H1 (cell line): Measurements from ENCODE around the gene SCN2B. TPM values are rescaled to one million over a fixed set of nuclear protein-coding genes. Genes with fewer than 3 reads are reported as not detected.

ENCODE experiments used
- CTCF ChIA-PET: fragments of 300-600 bp; sonication (Branson Sonifier 250); formaldehyde crosslinking; loops from one replicate; lab custom pipeline; 2021; ENCODE audit not compliant: partially characterized antibody; lab: Charles Lee
- POLR2A ChIA-PET: fragments of 300-600 bp; sonication (Branson Sonifier 250); formaldehyde crosslinking; loops from one replicate; lab custom pipeline; 2021; ENCODE audit warnings: inconsistent platforms; ENCODE audit not compliant: partially characterized antibody; lab: Charles Lee
- DNase-seq, 2 experiments: peaks; one replicate each; pipeline versions ENCODE4 v3.0.0 to v3.0.0-alpha.2; 2010 to 2022; ENCODE audit warnings: low spot score in 2 of 2, low read depth in 1 of 2, mixed read lengths in 1 of 2
- FAIRE-seq: peaks from 2 replicates; lab custom pipeline; 2011; peaks lifted over from hg19 to GRCh38; lab: Jason Lieb, UNC
- H2AFZ ChIP-seq: 2 replicates; pipeline ENCODE4 v1.8.1; 2012; ENCODE audit warnings: low read length, inconsistent platforms
- H2AK5ac ChIP-seq: 2 replicates; pipeline ENCODE4 v1.6.1; 2013; ENCODE audit warnings: low read depth, low read length
- H2BK120ac ChIP-seq: replicated peaks from 2 replicates; pipeline ENCODE3; 2013; ENCODE audit warnings: low read depth, low read length, inconsistent platforms
- H2BK12ac ChIP-seq: 2 replicates; pipeline ENCODE4 v1.6.1; 2013; ENCODE audit warnings: low read depth, low read length
- H2BK15ac ChIP-seq: 2 replicates; pipeline ENCODE4 v1.6.1; 2013; ENCODE audit warnings: low read length
- H2BK20ac ChIP-seq: 2 replicates; pipeline ENCODE4 v1.6.1; 2013; ENCODE audit warnings: low read length
- H2BK5ac ChIP-seq: 2 replicates; pipeline ENCODE4 v1.6.1; 2013; ENCODE audit warnings: low read depth, low read length
- H3K14ac ChIP-seq: 2 replicates; pipeline ENCODE4 v1.6.1; 2013; ENCODE audit warnings: inconsistent platforms; ENCODE audit not compliant: insufficient read length
- H3K18ac ChIP-seq: 2 replicates; pipeline ENCODE4 v1.6.1; 2013; ENCODE audit warnings: low read length; ENCODE audit errors: extremely low read depth
- H3K23ac ChIP-seq: 2 replicates; pipeline ENCODE4 v1.6.1; 2013; ENCODE audit warnings: inconsistent platforms; ENCODE audit not compliant: insufficient read length
- H3K23me2 ChIP-seq: 2 replicates; pipeline ENCODE4 v1.6.1; 2013; ENCODE audit warnings: low read depth, low read length
- H3K27ac ChIP-seq: 2 replicates; pipeline ENCODE4 v1.6.1; 2011; ENCODE audit warnings: low read depth, low read length, inconsistent platforms
- H3K27me3 ChIP-seq, 4 experiments: replicated peaks in 1 of 4; 1 replicate in 1 of 4; 2 replicates in 3 of 4; pipeline versions ENCODE4 v1.6.1 to v1.8.1; 2011 to 2013; ENCODE audit warnings: low read length in 3 of 4, mild to moderate bottlenecking in 3 of 4, inconsistent platforms in 2 of 4, mixed read lengths in 2 of 4, moderate library complexity in 1 of 4; ENCODE audit not compliant: control insufficient read depth in 3 of 4, insufficient read depth in 3 of 4; ENCODE audit errors: extremely low read depth in 1 of 4
- H3K36me3 ChIP-seq, 4 experiments: 2 replicates each; pipeline versions ENCODE4 v1.6.1 to v1.8.1; 2011 to 2013; ENCODE audit warnings: mild to moderate bottlenecking in 4 of 4, low read length in 3 of 4, moderate library complexity in 2 of 4, control low read depth in 1 of 4, inconsistent platforms in 1 of 4; ENCODE audit not compliant: insufficient read depth in 4 of 4, control insufficient read depth in 2 of 4
- H3K4ac ChIP-seq: replicated peaks from 2 replicates; pipeline ENCODE3; 2013; ENCODE audit warnings: low read length, low read depth, mixed read lengths, inconsistent platforms; ENCODE audit not compliant: insufficient read length
- H3K4me1 ChIP-seq, 4 experiments: replicated peaks in 1 of 4; 1 replicate in 1 of 4; 2 replicates in 3 of 4; pipeline versions ENCODE4 v1.6.1 to v1.8.1; 2011 to 2013; ENCODE audit warnings: low read length in 3 of 4, inconsistent platforms in 2 of 4, mixed read lengths in 1 of 4; ENCODE audit not compliant: insufficient read depth in 4 of 4, control insufficient read depth in 3 of 4
- H3K4me2 ChIP-seq, 2 experiments: 2 replicates each; pipeline versions ENCODE4 v1.6.1 to v1.8.1; 2011 to 2013; ENCODE audit warnings: low read depth in 2 of 2, low read length in 2 of 2, control low read depth in 1 of 2, inconsistent platforms in 1 of 2, mild to moderate bottlenecking in 1 of 2; ENCODE audit not compliant: insufficient read depth in 1 of 2
- H3K4me3 ChIP-seq, 4 experiments: fragments of 200-600, 300-600 bp in 1 of 4; sonication (generic), shearing (Covaris generic), sonication (Bioruptor Twin) in 1 of 4; 2 replicates each; pipeline versions ENCODE4 v1.5.1 to v1.8.1; 2011 to 2016; ENCODE audit warnings: low read length in 4 of 4, low read depth in 3 of 4, control low read depth in 2 of 4, inconsistent platforms in 2 of 4, mild to moderate bottlenecking in 2 of 4, mixed read lengths in 1 of 4, moderate library complexity in 1 of 4; ENCODE audit not compliant: insufficient read depth in 2 of 4; ENCODE audit errors: extremely low read depth in 1 of 4
- H3K56ac ChIP-seq: replicated peaks from 2 replicates; pipeline ENCODE3; 2013; ENCODE audit warnings: low read depth, mild to moderate bottlenecking, mixed read lengths, low read length, inconsistent platforms; ENCODE audit not compliant: insufficient read length
- H3K79me1 ChIP-seq: 2 replicates; pipeline ENCODE4 v1.6.1; 2013; ENCODE audit warnings: low read depth, low read length, control low read depth
- H3K79me2 ChIP-seq, 2 experiments: 2 replicates each; pipeline versions ENCODE4 v1.6.1 to v1.8.1; 2012 to 2013; ENCODE audit warnings: low read length in 2 of 2, mild to moderate bottlenecking in 2 of 2, inconsistent platforms in 1 of 2; ENCODE audit not compliant: insufficient read depth in 2 of 2, control insufficient read depth in 1 of 2
- H3K9ac ChIP-seq, 4 experiments: replicated peaks in 1 of 4; 1 replicate in 1 of 4; 2 replicates in 3 of 4; pipeline versions ENCODE4 v1.6.1 to v1.8.1; 2011 to 2013; ENCODE audit warnings: low read depth in 3 of 4, low read length in 3 of 4, control low read depth in 2 of 4, mild to moderate bottlenecking in 2 of 4, moderate library complexity in 2 of 4, inconsistent platforms in 1 of 4; ENCODE audit errors: extremely low read depth in 1 of 4
- H3K9me3 ChIP-seq, 2 experiments: 2 replicates each; pipeline versions ENCODE4 v1.6.1 to v1.8.1; 2012 to 2013; ENCODE audit warnings: mild to moderate bottlenecking in 2 of 2, moderate library complexity in 2 of 2, control low read depth in 1 of 2, inconsistent platforms in 1 of 2, low read depth in 1 of 2, low read length in 1 of 2, mixed read lengths in 1 of 2; ENCODE audit not compliant: insufficient read depth in 2 of 2
- H4K20me1 ChIP-seq, 2 experiments: replicated peaks in 1 of 2; 2 replicates each; pipeline versions ENCODE3 to v1.8.1; 2011 to 2013; ENCODE audit warnings: inconsistent platforms in 2 of 2, low read length in 2 of 2, mild to moderate bottlenecking in 1 of 2; ENCODE audit not compliant: insufficient read depth in 2 of 2, control insufficient read depth in 1 of 2
- H4K5ac ChIP-seq: 2 replicates; pipeline ENCODE4 v1.6.1; 2013; ENCODE audit warnings: low read length, low read depth, mixed read lengths, inconsistent platforms; ENCODE audit not compliant: insufficient read length
- H4K8ac ChIP-seq: 2 replicates; pipeline ENCODE4 v1.8.0; 2013; ENCODE audit warnings: mild to moderate bottlenecking, moderate library complexity, low read length, inconsistent platforms; ENCODE audit not compliant: insufficient read depth; ENCODE audit errors: extremely low read depth
- H4K91ac ChIP-seq: replicated peaks from 2 replicates; pipeline ENCODE3; 2013; ENCODE audit warnings: low read length, mixed read lengths, inconsistent platforms; ENCODE audit not compliant: insufficient read length
- ASH2L ChIP-seq: fragments of 200-600, 300-600 bp; sonication (generic); IDR thresholded peaks from one replicate; pipeline ENCODE4 v1.7.1; 2017; ENCODE audit warnings: low read length
- BACH1 ChIP-seq: IDR thresholded peaks from 2 replicates; pipeline ENCODE4 v1.6.1; 2012; ENCODE audit warnings: low read length, improper control_type of control experiment
- CEBPB ChIP-seq: IDR thresholded peaks from 2 replicates; pipeline ENCODE4 v1.6.1; 2012; ENCODE audit warnings: low read depth, low read length
- GTF2F1 ChIP-seq: IDR thresholded peaks from 2 replicates; pipeline ENCODE4 v1.6.1; 2012; ENCODE audit warnings: low read depth, low read length, improper control_type of control experiment, borderline replicate concordance
- SIX5 ChIP-seq: IDR thresholded peaks from 2 replicates; pipeline ENCODE4 v1.6.1; 2011; ENCODE audit warnings: mild to moderate bottlenecking, low read depth, low read length
- SP4 ChIP-seq: IDR thresholded peaks from 2 replicates; pipeline ENCODE4 v1.6.1; 2012; ENCODE audit warnings: low read length, inconsistent platforms
- WGBS, 2 experiments: shearing (Covaris generic) in 1 of 2; methylation state at CpG; one replicate each; pipeline versions ENCODE4 v1.1.6 to v1.1.7; 2013 to 2015; ENCODE audit warnings: low lambda C conversion rate in 2 of 2, mixed read lengths in 2 of 2, inconsistent platforms in 1 of 2, low coverage in 1 of 2, missing lambda C conversion rate in 1 of 2; ENCODE audit not compliant: insufficient replicate concordance in 2 of 2, insufficient coverage in 1 of 2, insufficient read length in 1 of 2; ENCODE audit errors: extremely low coverage in 1 of 2, missing lambda C conversion rate in 1 of 2; 5-methylcytosine and 5-hydroxymethylcytosine counted together
- polyA plus RNA-seq, 7 experiments: library from polyadenylated mRNA; depleted of rRNA in 3 of 7; stranded (reverse) in 5 of 7; unstranded in 2 of 7; fragments of >200 nt in 5 of 7; fragments of 200-250 nt in 2 of 7; gene quantifications; 1 replicate in 5 of 7; 2 replicates in 1 of 7; 4 replicates in 1 of 7; pipeline versions ENCODE4 v1.2.1 to v1.2.3, GENCODE V29; 2011 to 2013; ENCODE audit warnings: missing spikeins in 2 of 7, mixed read lengths in 2 of 7
- total RNA-seq: library from RNA; stranded (reverse); fragmentation: NEBNext Ultra II Directional; extraction: Animal tissue kit (Norgen Biotek cat#: 25700); gene quantifications from 2 replicates; pipeline ENCODE4 v1.2.1, GENCODE V29; 2021

The SCN2B gene
- total and polyA plus RNA-seq, 2 of the 8 experiments (the other 6 are each of a cell fraction or from before 2014, with no cell fraction given), result 0.14 to 0.24 TPM

GRCh38 chr11:118135051-118135795 is 41.2 kb downstream of the SCN2B start:
- Histone ChIP-seq H3K36me3 (no peaks in the 10 kb centered on the region), H3K23me2 (no peaks in the 10 kb centered on the region), H2BK15ac (no peak overlapping the region), H3K56ac (no peak overlapping the region), H3K4me3 (no peak overlapping the region), H2BK20ac (no peak overlapping the region), H3K79me1 (no peaks in the 10 kb centered on the region), H3K9ac (no peak overlapping the region), H2BK12ac (no peak overlapping the region), H3K4me1 (no peaks in the 10 kb centered on the region), H3K9me3 (no peaks in the 10 kb centered on the region), H3K27me3 (no peaks in the 10 kb centered on the region), H3K4ac (no peak overlapping the region), H2BK120ac (no peak overlapping the region), H4K8ac (no peak overlapping the region), H3K18ac (no peak overlapping the region), H2BK5ac (no peak overlapping the region), H3K14ac (no peak overlapping the region), H3K27ac (no peak overlapping the region), H3K23ac (no peak overlapping the region), H4K91ac (no peak overlapping the region), H2AFZ (no peak overlapping the region)
- FAIRE-seq (no peak), DNase-seq (no peak)
- CTCF ChIA-PET, result interaction anchor here (1.1 to 5.1 kb wide), 6 partner anchors 10 to 160 kb away, joined by 3 to 22 read pairs (median 4); no protein-coding TSS in a partner anchor
- no peak for TF ChIP-seq SIX5
- TF ChIP-seq ASH2L, result no peak
- TF ChIP-seq BACH1, result no peak
- no peak for TF ChIP-seq CEBPB
- no peak for TF ChIP-seq SP4
- TF ChIP-seq GTF2F1, result no peak
- TF ChIP-seq, all 59 proteins: peak for 0
- Histone ChIP-seq H2AK5ac (no peak overlapping the region), H4K5ac (no peak overlapping the region), H3K79me2 (no peaks in the 10 kb centered on the region), H4K20me1 (no peaks in the 10 kb centered on the region), H3K4me2 (no peak overlapping the region)
- POLR2A ChIA-PET, result no interaction called here
- WGBS, 2 experiments, result 77% methylated on average over 7 of the region's 7 CpGs; no CpG with 5 or more reads in 1 of the 2 experiments
